GM12878 (cell line): ENCODE data around the gene CFAP410. TPM values are rescaled to one million over a fixed set of nuclear protein-coding genes. Genes with fewer than 3 reads are reported as not detected.

Experiments
- ATAC-seq: fragments of 200-7000 bp; cut with Tn5 transposase; 3 replicates; pipeline ENCODE4 v1.9.1; 2020; ENCODE audit warnings: mild to moderate bottlenecking, moderate library complexity
- BruUV-seq: library from RNA; stranded (reverse); fragments of 400-500 nt; replicated peaks from 2 replicates; lab custom pipeline; 2021; lab: Mats Ljungman, UMichigan
- CTCF ChIA-PET: fragments of 300-600 bp; sonication (Branson Sonifier 250); formaldehyde crosslinking; extraction: SDS; loops from one replicate; lab custom pipeline; 2021; ENCODE audit warnings: inconsistent platforms; lab: Yijun Ruan, JAX
- POLR2A ChIA-PET: fragments of 350-600 bp; formaldehyde crosslinking; extraction: SDS; loops from one replicate; lab custom pipeline; 2021; ENCODE audit warnings: inconsistent platforms; lab: Charles Lee
- RAD21 ChIA-PET: fragments of 300-600 bp; sonication (Branson Sonifier 250); formaldehyde crosslinking; loops from one replicate; lab custom pipeline; 2023; ENCODE audit warnings: antibody characterized with exemption; ENCODE audit not compliant: unreplicated experiment; lab: Charles Lee
- SMC1A ChIA-PET: fragments of 300-600 bp; sonication (Branson Sonifier 250); formaldehyde crosslinking; loops from one replicate; lab custom pipeline; 2023; ENCODE audit not compliant: unreplicated experiment, uncharacterized antibody; lab: Charles Lee
- DNase-seq: peaks from one replicate; pipeline ENCODE4 v3.0.0-alpha.2; 2011; ENCODE audit warnings: low read depth, low spot score
- FAIRE-seq: peaks from 3 replicates; lab custom pipeline; 2011; peaks lifted over from hg19 to GRCh38; lab: Jason Lieb, UNC
- H2AFZ ChIP-seq: 2 replicates; pipeline ENCODE4 v1.6.0; 2011; ENCODE audit warnings: low read depth, low read length, control low read depth; ENCODE audit not compliant: control insufficient read depth
- H3K27ac ChIP-seq: 2 replicates; pipeline ENCODE4 v1.5.1; 2011; ENCODE audit warnings: control low read depth; ENCODE audit not compliant: control insufficient read depth, insufficient read depth
- H3K27me3 ChIP-seq, 2 experiments: replicated peaks in 1 of 2; 2 replicates each; pipeline versions ENCODE4 v1.6.0 to v1.6.1; 2011; ENCODE audit warnings: low read length in 1 of 2; ENCODE audit not compliant: control insufficient read depth in 2 of 2, insufficient read depth in 2 of 2
- H3K36me3 ChIP-seq, 2 experiments: 2 replicates each; pipeline ENCODE4 v1.5.1; 2011; ENCODE audit warnings: low read length in 1 of 2; ENCODE audit not compliant: control insufficient read depth in 2 of 2, insufficient read depth in 2 of 2
- H3K4me1 ChIP-seq: 2 replicates; pipeline ENCODE4 v1.6.1; 2011; ENCODE audit warnings: mild to moderate bottlenecking, low read length, moderate library complexity, mixed read lengths; ENCODE audit not compliant: control insufficient read depth, insufficient read depth
- H3K4me2 ChIP-seq: 2 replicates; pipeline ENCODE4 v1.6.0; 2011; ENCODE audit warnings: control low read depth; ENCODE audit not compliant: control insufficient read depth, insufficient read depth
- H3K4me3 ChIP-seq: fragments of 200-600 bp; sonication (generic); 2 replicates; pipeline ENCODE4 v1.5.1; 2016
- H3K79me2 ChIP-seq: 2 replicates; pipeline ENCODE4 v1.6.0; 2011; ENCODE audit warnings: low read length; ENCODE audit not compliant: control insufficient read depth, insufficient read depth
- H3K9ac ChIP-seq: 2 replicates; pipeline ENCODE4 v1.8.0; 2011; ENCODE audit warnings: low read length, control low read depth, mixed read lengths; ENCODE audit not compliant: control insufficient read depth, insufficient read depth
- H3K9me3 ChIP-seq: replicated peaks from 3 replicates; pipeline ENCODE4 v1.5.1; 2011; ENCODE audit warnings: mild to moderate bottlenecking, low read length; ENCODE audit not compliant: control insufficient read depth, insufficient read depth
- H4K20me1 ChIP-seq: 2 replicates; pipeline ENCODE4 v1.6.0; 2011; ENCODE audit not compliant: control insufficient read depth, insufficient read depth
- E2F8 ChIP-seq: fragments of 450-650 bp; IDR thresholded peaks from 2 replicates; pipeline ENCODE4 v1.6.1; 2018; ENCODE audit warnings: mild to moderate bottlenecking, low read depth, moderate library complexity; ENCODE audit not compliant: partially characterized antibody
- E4F1 ChIP-seq: fragments of 450-650 bp; IDR thresholded peaks from 2 replicates; pipeline ENCODE4 v1.6.1; 2018; ENCODE audit warnings: borderline replicate concordance, mild to moderate bottlenecking; ENCODE audit not compliant: partially characterized antibody
- FOS ChIP-seq: IDR thresholded peaks from 3 replicates; pipeline ENCODE4 v1.6.1; 2011; ENCODE audit warnings: borderline replicate concordance; ENCODE audit not compliant: insufficient read length; ENCODE audit errors: extremely low read depth
- FOXK2 ChIP-seq: fragments of 450-650 bp; IDR thresholded peaks from 2 replicates; pipeline ENCODE4 v1.6.1; 2017; ENCODE audit warnings: mild to moderate bottlenecking, moderate library complexity
- NKRF ChIP-seq: fragments of 450-650 bp; conservative IDR thresholded peaks from 2 replicates; pipeline ENCODE4 v1.6.1; 2017; ENCODE audit warnings: mild to moderate bottlenecking, moderate library complexity
- NR2C1 ChIP-seq: fragments of 450-650 bp; IDR thresholded peaks from 2 replicates; pipeline ENCODE4 v1.6.1; 2017; ENCODE audit warnings: antibody characterized with exemption, mild to moderate bottlenecking, moderate library complexity
- POLR2AphosphoS2 ChIP-seq: IDR thresholded peaks from 2 replicates; pipeline ENCODE4 v1.6.1; 2011; ENCODE audit warnings: low read depth, mild to moderate bottlenecking, low read length, improper control_type of control experiment, moderate library complexity
- RELA ChIP-seq: fragments of 450-650 bp; IDR thresholded peaks from 2 replicates; pipeline ENCODE4 v1.8.0; 2014; ENCODE audit warnings: borderline replicate concordance; ENCODE audit not compliant: partially characterized antibody
- SMARCA5 ChIP-seq: fragments of 450-650 bp; IDR thresholded peaks from 2 replicates; pipeline ENCODE4 v1.6.1; 2017; ENCODE audit warnings: mild to moderate bottlenecking
- SUPT20H ChIP-seq: IDR thresholded peaks from 2 replicates; pipeline ENCODE4 v1.6.1; 2011; ENCODE audit warnings: low read depth, mild to moderate bottlenecking, low read length, moderate library complexity, borderline replicate concordance; ENCODE audit not compliant: control insufficient read depth
- TCF7 ChIP-seq: IDR thresholded peaks from 2 replicates; pipeline ENCODE4 v1.6.1; 2014; ENCODE audit warnings: antibody characterized with exemption, borderline replicate concordance
- ZBTB33 ChIP-seq: fragments of 450-650 bp; IDR thresholded peaks from 2 replicates; pipeline ENCODE4 v1.6.1; 2017; ENCODE audit warnings: mild to moderate bottlenecking
- ZNF207 ChIP-seq: fragments of 450-650 bp; IDR thresholded peaks from 2 replicates; pipeline ENCODE4 v1.6.1; 2014; ENCODE audit warnings: antibody characterized with exemption, mild to moderate bottlenecking, borderline replicate concordance
- WGBS: methylation state at CpG from one replicate; pipeline ENCODE4 v1.1.6; 2016; ENCODE audit warnings: low lambda C conversion rate; ENCODE audit not compliant: insufficient replicate concordance, insufficient coverage; ENCODE audit errors: missing lambda C conversion rate; 5-methylcytosine and 5-hydroxymethylcytosine counted together
- in situ Hi-C: fragments of 300-500 bp; cut with MboI; formaldehyde crosslinking; loops from 9 replicates; pipeline ENCODE4 v1.14.3; 2018; ENCODE audit warnings: mixed read lengths
- intact Hi-C: fragments of 100-400 bp; cut with micrococcal nuclease; formaldehyde crosslinking; loops from one replicate; pipeline ENCODE4 v1.14.2; 2022; ENCODE audit not compliant: unreplicated experiment
- polyA plus RNA-seq, 11 experiments: library from polyadenylated mRNA; depleted of rRNA in 4 of 11; unstranded in 6 of 11; stranded (reverse) in 5 of 11; fragments of >200 nt; fragmentation: Nextera tagmentation in 4 of 11; fragmentation: Illumina TruSeq in 1 of 11; extraction: Ambion mirVana in 4 of 11; extraction: Trizol in 1 of 11; gene quantifications; 1 replicate in 1 of 11; 2 replicates in 10 of 11; pipeline versions ENCODE4 v1.2.1 to v1.2.3, GENCODE V29; 2011 to 2016; ENCODE audit warnings: inconsistent platforms in 2 of 11, missing spikeins in 2 of 11, low read depth in 1 of 11
- total RNA-seq, 4 experiments: library from RNA; depleted of rRNA in 3 of 4; stranded (reverse); fragments of >200 nt in 3 of 4; fragmentation: Illumina TruSeq in 1 of 4; extraction: Trizol in 1 of 4; gene quantifications; 2 replicates each; pipeline versions ENCODE4 v1.2.1 to v1.2.3, GENCODE V29; 2013 to 2021

The CFAP410 gene
- total and polyA plus RNA-seq, 10 of the 15 experiments (the other 5 are each of a cell fraction or from before 2014, with no cell fraction given), result 0.14 to 24.8 (median 11.3) TPM

- TF ChIP-seq FOXK2 (no peak), FOS (no peak), ZBTB33 (no peak), RELA (no peak), POLR2AphosphoS2 (no peak), SUPT20H (no peak), E2F8 (no peak), ZNF207 (no peak), TCF7 (no peak), NKRF (no peak), SMARCA5 (no peak), E4F1 (no peak), NR2C1 (no peak)
- TF ChIP-seq, all 136 proteins: peak for 0
- no peak for DNase-seq
- Histone ChIP-seq H3K79me2 (no peaks in the 10 kb centered on the region), H4K20me1 (no peaks in the 10 kb centered on the region), H3K27me3 (no peaks in the 10 kb centered on the region), H3K4me1 (peaks cover 3% of the 10 kb centered on the region; the same call in 1 of the 2 replicates), H3K9me3 (peaks cover 6% of the 10 kb centered on the region; the same call in 1 of the 3 replicates), H3K36me3 (no peaks in the 10 kb centered on the region; a peak in 1 of 4 replicates), H3K4me3 (no peak overlapping the region), H2AFZ (no peak overlapping the region), H3K4me2 (no peak overlapping the region), H3K27ac (no peak overlapping the region), H3K9ac (no peak overlapping the region)
- WGBS, result 82% methylated on average over 34 of the region's 34 CpGs
- ATAC-seq, result no peak
- ChIA-PET SMC1A (no interaction called here), RAD21 (no interaction called here), POLR2A (no interaction called here), CTCF (interaction anchor here (0.5 kb wide), 1 partner anchor 1057 kb away, joined by 3 read pairs; no protein-coding TSS in a partner anchor)
- in situ Hi-C loops, result loop anchor here (5.0 kb wide), 1 partner anchor 73 kb away; no protein-coding TSS in a partner anchor
- BruUV-seq, result no TSS peak
- no peak for FAIRE-seq
- intact Hi-C loops, result no loop called here
These were observed 39.7 kb upstream of the CFAP410 start for GRCh38 chr21:44378646-44379514.
